H9 (cell line): ENCODE measurements around the gene PHLDA3. TPM values are rescaled to one million over a fixed set of nuclear protein-coding genes. Genes with fewer than 3 reads are reported as not detected.

Experiments used
- DNase-seq: peaks from one replicate; pipeline ENCODE4 v3.0.0-alpha.2; 2017
- H2AFZ ChIP-seq: one replicate; pipeline ENCODE4 v1.6.1; 2013; ENCODE audit warnings: mild to moderate bottlenecking, low read length, control low read depth, moderate library complexity
- H2AK5ac ChIP-seq: 2 replicates; pipeline ENCODE4 v1.6.1; 2013; ENCODE audit warnings: low read length, control low read depth, mixed read lengths; ENCODE audit not compliant: insufficient read length
- H2BK120ac ChIP-seq: one replicate; pipeline ENCODE4 v1.6.1; 2013; ENCODE audit warnings: low read depth, mild to moderate bottlenecking, low read length, control low read depth, inconsistent platforms; ENCODE audit not compliant: poor library complexity, severe bottlenecking
- H2BK12ac ChIP-seq: 2 replicates; pipeline ENCODE4 v1.6.1; 2013; ENCODE audit warnings: low read length, control low read depth, mixed read lengths, low read depth; ENCODE audit not compliant: insufficient read length
- H2BK15ac ChIP-seq: 2 replicates; pipeline ENCODE4 v1.6.1; 2013; ENCODE audit warnings: low read depth, low read length, control low read depth
- H2BK20ac ChIP-seq: one replicate; pipeline ENCODE4 v1.6.1; 2013; ENCODE audit warnings: low read depth, mild to moderate bottlenecking, low read length, control low read depth, inconsistent platforms; ENCODE audit not compliant: poor library complexity, severe bottlenecking
- H2BK5ac ChIP-seq: 2 replicates; pipeline ENCODE4 v1.6.1; 2013; ENCODE audit warnings: low read length, control low read depth, mixed read lengths; ENCODE audit not compliant: insufficient read length
- H3K14ac ChIP-seq: 2 replicates; pipeline ENCODE4 v1.6.1; 2013; ENCODE audit warnings: low read length, control low read depth; ENCODE audit not compliant: insufficient read depth
- H3K18ac ChIP-seq: 2 replicates; pipeline ENCODE4 v1.6.1; 2013; ENCODE audit warnings: low read depth, mild to moderate bottlenecking, mixed read lengths, low read length, control low read depth; ENCODE audit not compliant: insufficient read length
- H3K23ac ChIP-seq: 2 replicates; pipeline ENCODE4 v1.6.1; 2013; ENCODE audit warnings: low read length, control low read depth, mixed read lengths, low read depth; ENCODE audit not compliant: insufficient read length
- H3K23me2 ChIP-seq: 2 replicates; pipeline ENCODE4 v1.6.1; 2013; ENCODE audit warnings: low read depth, mild to moderate bottlenecking, mixed read lengths, low read length, control low read depth; ENCODE audit not compliant: insufficient read length, poor library complexity, severe bottlenecking
- H3K27ac ChIP-seq: 2 replicates; pipeline ENCODE4 v1.5.1; 2013; ENCODE audit warnings: low read length, control low read depth, mixed read lengths, low read depth; ENCODE audit not compliant: insufficient read length
- H3K27me3 ChIP-seq: 2 replicates; pipeline ENCODE4 v1.6.1; 2013; ENCODE audit warnings: low read length, control low read depth, inconsistent platforms; ENCODE audit not compliant: insufficient read depth
- H3K4ac ChIP-seq: 2 replicates; pipeline ENCODE4 v1.6.1; 2013; ENCODE audit warnings: low read depth, mild to moderate bottlenecking, control low read depth, inconsistent platforms, low read length, moderate library complexity
- H3K4me1 ChIP-seq: 2 replicates; pipeline ENCODE4 v1.6.1; 2013; ENCODE audit warnings: low read length, control low read depth, inconsistent platforms; ENCODE audit not compliant: insufficient read depth
- H3K4me2 ChIP-seq: 2 replicates; pipeline ENCODE4 v1.6.1; 2013; ENCODE audit warnings: low read length, control low read depth, mixed read lengths; ENCODE audit not compliant: insufficient read length, insufficient read depth
- H3K56ac ChIP-seq: 2 replicates; pipeline ENCODE4 v1.6.1; 2013; ENCODE audit warnings: low read depth, mild to moderate bottlenecking, mixed read lengths, low read length, control low read depth; ENCODE audit not compliant: insufficient read length
- H3K79me1 ChIP-seq: 2 replicates; pipeline ENCODE4 v1.6.1; 2013; ENCODE audit warnings: low read depth, mild to moderate bottlenecking, moderate library complexity, low read length, control low read depth, inconsistent platforms; ENCODE audit not compliant: insufficient read depth, poor library complexity, severe bottlenecking
- H3K79me2 ChIP-seq: 2 replicates; pipeline ENCODE4 v1.6.1; 2013; ENCODE audit warnings: low read length, control low read depth, inconsistent platforms; ENCODE audit not compliant: insufficient read depth
- H3K9ac ChIP-seq: 2 replicates; pipeline ENCODE4 v1.6.1; 2013; ENCODE audit warnings: low read length, control low read depth, mixed read lengths; ENCODE audit not compliant: insufficient read length; ENCODE audit errors: extremely low read depth
- H3K9me3 ChIP-seq: one replicate; pipeline ENCODE4 v1.6.1; 2013; ENCODE audit warnings: low read depth, low read length, inconsistent platforms; ENCODE audit not compliant: control insufficient read depth
- H3T11ph ChIP-seq: one replicate; pipeline ENCODE4 v1.6.1; 2013; ENCODE audit warnings: mild to moderate bottlenecking, low read length, control low read depth, inconsistent platforms
- H4K20me1 ChIP-seq: one replicate; pipeline ENCODE4 v1.6.1; 2013; ENCODE audit not compliant: control insufficient read depth, insufficient read length, insufficient read depth
- H4K5ac ChIP-seq: 2 replicates; pipeline ENCODE4 v1.6.1; 2013; ENCODE audit warnings: low read depth, mild to moderate bottlenecking, mixed read lengths, low read length, control low read depth; ENCODE audit not compliant: insufficient read length
- H4K8ac ChIP-seq: replicated peaks from 2 replicates; pipeline ENCODE4 v1.6.1; 2013; ENCODE audit warnings: low read length, control low read depth, mixed read lengths, low read depth; ENCODE audit not compliant: insufficient read length
- H4K91ac ChIP-seq: 2 replicates; pipeline ENCODE4 v1.6.1; 2013; ENCODE audit warnings: low read depth, mild to moderate bottlenecking, moderate library complexity, mixed read lengths, low read length, control low read depth; ENCODE audit not compliant: insufficient read length
- H3K27ac Mint-ChIP-seq, 3 experiments: 2 replicates in 2 of 3; 3 replicates in 1 of 3; pipeline ENCODE4 v1.8.0; 2020 to 2021; ENCODE audit warnings: mixed read lengths in 3 of 3, mild to moderate bottlenecking in 1 of 3, moderate library complexity in 1 of 3
- H3K27me3 Mint-ChIP-seq: 2 replicates; pipeline ENCODE4 v1.8.0; 2021; ENCODE audit warnings: low read depth, mild to moderate bottlenecking, moderate library complexity, mixed read lengths
- H3K36me3 Mint-ChIP-seq, 3 experiments: 2 replicates in 2 of 3; 3 replicates in 1 of 3; pipeline ENCODE4 v1.8.0; 2020 to 2021; ENCODE audit warnings: low read depth in 3 of 3, mixed read lengths in 3 of 3; ENCODE audit not compliant: insufficient read depth in 1 of 3
- H3K4me1 Mint-ChIP-seq, 2 experiments: 2 replicates each; pipeline ENCODE4 v1.8.0; 2020; ENCODE audit warnings: mixed read lengths in 2 of 2
- H3K4me3 Mint-ChIP-seq, 2 experiments: 2 replicates in 1 of 2; 3 replicates in 1 of 2; pipeline ENCODE4 v1.8.0; 2020 to 2021; ENCODE audit warnings: mild to moderate bottlenecking in 2 of 2, mixed read lengths in 2 of 2, moderate library complexity in 1 of 2
- H3K9me3 Mint-ChIP-seq, 2 experiments: 2 replicates in 1 of 2; 3 replicates in 1 of 2; pipeline ENCODE4 v1.8.0; 2020; ENCODE audit warnings: mild to moderate bottlenecking in 2 of 2, mixed read lengths in 2 of 2, moderate library complexity in 1 of 2
- CTCF ChIP-seq: fragments of 200-600 bp; sonication (generic); conservative IDR thresholded peaks from 3 replicates; pipeline ENCODE4 v1.8.0; 2021; ENCODE audit warnings: antibody characterized with exemption, mild to moderate bottlenecking
- WGBS: extraction: QIAGEN DNeasy Blood & Tissue Kit; methylation state at CpG from one replicate; pipeline ENCODE4 v1.1.7; 2013; ENCODE audit warnings: missing lambda C conversion rate, low lambda C conversion rate, mixed read lengths; ENCODE audit not compliant: insufficient read length; ENCODE audit errors: extremely low coverage; 5-methylcytosine and 5-hydroxymethylcytosine counted together
- total RNA-seq: library from RNA; stranded (reverse); gene quantifications from 2 replicates; pipeline ENCODE4 v1.2.1, GENCODE V29; 2021

The PHLDA3 gene
- total RNA-seq, 1 experiment from 2014 or later, result 53.9 TPM

DNA sequence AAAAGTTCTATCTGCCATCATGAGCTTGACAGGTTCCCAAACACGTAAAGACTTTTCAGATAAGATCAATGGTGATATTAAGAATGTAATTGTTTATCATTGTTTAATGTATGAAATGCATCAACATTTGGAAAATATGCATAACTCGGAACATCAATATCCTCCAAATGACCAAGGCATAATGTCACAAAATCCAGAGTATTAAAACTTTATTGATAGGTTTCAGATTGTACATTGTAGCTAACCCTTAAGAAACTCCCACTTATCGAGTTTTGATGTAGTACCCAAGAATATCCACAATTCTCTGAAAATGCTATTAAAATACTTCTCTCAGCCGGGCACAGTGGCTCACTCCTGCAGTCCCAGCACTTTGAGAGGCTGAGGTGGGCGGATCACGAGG, 35.4 kb downstream of the PHLDA3 start:
- DNase-seq, result no peak
- Histone ChIP-seq H2BK120ac (no peak overlapping the region), H3K14ac (no peak overlapping the region), H3K4me1 (no peaks in the 10 kb centered on the region; the same call in 1 of the 2 replicates), H3K56ac (no peak overlapping the region), H3K9ac (no peak overlapping the region), H4K5ac (no peak overlapping the region), H3K23me2 (no peaks in the 10 kb centered on the region), H2BK5ac (no peak overlapping the region), H2BK15ac (no peak overlapping the region), H3K4ac (no peak overlapping the region), H2AK5ac (no peak overlapping the region), H2BK20ac (no peak overlapping the region), H3K27ac (no peak overlapping the region), H2BK12ac (no peak overlapping the region), H3K27me3 (no peaks in the 10 kb centered on the region), H3K79me2 (no peaks in the 10 kb centered on the region), H4K8ac (no peak overlapping the region), H3K79me1 (no peaks in the 10 kb centered on the region), H3K23ac (no peak overlapping the region), H4K91ac (no peak overlapping the region), H3T11ph (no peak overlapping the region), H3K18ac (no peak overlapping the region), H3K9me3 (no peaks in the 10 kb centered on the region), H4K20me1 (no peaks in the 10 kb centered on the region), H2AFZ (no peak overlapping the region), H3K4me2 (no peak overlapping the region)
- WGBS, result no CpG with 5 or more reads among the region's 6 CpGs
- no peaks in the 10 kb centered on the region for H3K36me3 Mint-ChIP-seq
- H3K4me3 Mint-ChIP-seq, result no peak overlapping the region
- H3K9me3 Mint-ChIP-seq, result no peaks in the 10 kb centered on the region
- H3K27me3 Mint-ChIP-seq, result peaks cover 7% of the 10 kb centered on the region
- TF ChIP-seq CTCF, result no peak
- H3K4me1 Mint-ChIP-seq, result peaks cover 12 to 16% of the 10 kb centered on the region in 2 experiments
- no peak overlapping the region for H3K27ac Mint-ChIP-seq
